HTERT RPE-1 (cell line): Measurements from ENCODE around the gene RASA3.

Source experiments
- in situ Hi-C: fragments of 300-500 bp; cut with MboI; formaldehyde crosslinking; loops from 4 replicates; pipeline ENCODE4 v1.14.3; 2020; ENCODE audit warnings: low sequenced_read_pairs

The RASA3 gene

DNA sequence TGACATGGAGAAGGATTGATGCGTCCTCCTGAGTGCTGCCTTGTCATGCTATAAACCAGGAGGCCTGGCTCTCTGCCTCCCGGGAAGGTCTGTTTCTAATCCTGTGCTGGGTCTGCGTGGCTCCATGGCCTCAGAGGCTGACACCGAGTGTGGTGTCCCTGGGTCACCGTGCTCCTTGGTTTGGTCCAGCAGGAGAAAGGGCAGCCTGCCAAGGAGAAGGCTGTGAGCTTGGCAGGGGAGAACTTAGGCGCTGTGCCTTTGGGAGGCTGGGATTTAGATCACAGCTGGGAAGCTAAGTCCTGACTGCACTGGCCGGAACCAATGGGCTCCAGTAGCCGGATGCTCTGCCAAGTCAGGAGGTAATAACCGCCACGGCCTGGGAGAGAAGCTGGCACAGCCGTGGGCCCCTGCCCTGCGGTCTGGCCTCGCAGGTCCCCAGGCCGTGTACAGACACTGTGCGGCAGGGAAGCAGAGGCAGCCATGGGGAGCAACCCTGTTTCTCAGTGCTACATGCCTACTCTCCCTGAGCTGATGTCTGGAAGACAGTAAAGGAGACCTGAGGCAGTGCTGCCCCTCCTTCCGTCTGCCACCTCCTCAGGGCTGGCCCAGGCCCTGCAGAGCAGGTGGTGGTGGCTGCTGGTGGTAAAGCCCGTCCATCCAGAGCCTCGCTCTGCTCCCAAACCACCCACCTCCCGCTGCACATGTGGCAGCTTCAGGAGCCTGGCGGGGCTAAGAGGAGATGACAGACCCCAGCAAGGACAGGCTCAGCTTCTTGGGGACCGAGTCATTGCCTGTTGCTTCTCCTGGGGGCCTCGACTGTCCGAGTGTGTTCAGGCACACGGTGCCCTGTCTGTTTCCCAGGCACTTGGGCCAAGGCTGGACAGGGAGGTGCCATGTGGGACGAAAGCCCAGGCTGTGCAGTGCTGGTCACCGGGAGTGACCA lies 203.5 kb downstream of the RASA3 start:
- in situ Hi-C loops, result no loop called here
